Heart left ventricle (tissue), 16 donors: ENCODE measurements around the gene GABPB1. TPM values are rescaled to one million over a fixed set of nuclear protein-coding genes. Genes with fewer than 3 reads are reported as not detected.
A peak's percentile ranks its signal among the peaks of the same experiment; 100 is the strongest.

Experiments used
- ATAC-seq, 4 donors: fragments of 200-7000 bp; cut with Tn5 transposase; one replicate each; pipeline ENCODE4 v1.9.1; 2020 to 2022; ENCODE audit warnings: moderate library complexity in 4 of 4, mild to moderate bottlenecking in 3 of 4, moderate number of reproducible peaks in 1 of 4
- DNase-seq, 5 donors: peaks; one replicate each; pipeline ENCODE4 v3.0.0-alpha.2; 2020
- H3K27ac ChIP-seq, 12 donors: fragments of 200-600 bp; sonication (generic) in 4 of 12; one replicate each; pipeline versions ENCODE4 v1.5.0 to v1.8.0; 2016 to 2022; ENCODE audit warnings: mild to moderate bottlenecking in 2 of 12
- H3K27me3 ChIP-seq, 9 donors: fragments of 200-600 bp; sonication (generic) in 2 of 9; one replicate each; pipeline versions ENCODE4 v1.5.1 to v1.8.0; 2016 to 2022; ENCODE audit warnings: mild to moderate bottlenecking in 3 of 9
- H3K36me3 ChIP-seq, 9 donors: fragments of 200-600 bp; sonication (generic) in 2 of 9; one replicate each; pipeline versions ENCODE4 v1.5.0 to v1.8.0; 2018 to 2022; ENCODE audit warnings: mild to moderate bottlenecking in 2 of 9
- H3K4me1 ChIP-seq, 12 donors: fragments of 200-600 bp; sonication (generic) in 4 of 12; one replicate each; pipeline versions ENCODE4 v1.5.0 to v1.8.0; 2016 to 2022; ENCODE audit warnings: mild to moderate bottlenecking in 3 of 12
- H3K4me3 ChIP-seq, 12 donors: fragments of 200-600 bp; sonication (generic) in 4 of 12; one replicate each; pipeline versions ENCODE4 v1.5.0 to v1.8.0; 2017 to 2022; ENCODE audit warnings: mild to moderate bottlenecking in 9 of 12, moderate library complexity in 4 of 12
- H3K9me3 ChIP-seq, 12 donors: fragments of 200-600 bp; sonication (generic) in 4 of 12; one replicate each; pipeline versions ENCODE4 v1.5.0 to v1.8.0; 2016 to 2022; ENCODE audit warnings: mild to moderate bottlenecking in 1 of 12
- CTCF ChIP-seq, 12 donors: fragments of 200-600 bp; sonication (generic) in 4 of 12; IDR thresholded peaks; one replicate each; pipeline versions ENCODE4 v1.5.0 to v1.8.0; 2018 to 2022; ENCODE audit warnings: antibody characterized with exemption in 12 of 12, mild to moderate bottlenecking in 5 of 12
- POLR2A ChIP-seq, 2 donors: fragments of 450-650 bp; IDR thresholded peaks; one replicate each; pipeline ENCODE4 v1.6.1; 2017; ENCODE audit warnings: antibody characterized with exemption in 2 of 2, mild to moderate bottlenecking in 2 of 2, moderate library complexity in 2 of 2
- WGBS, 4 donors: extraction: QIAGEN DNeasy Blood & Tissue Kit in 2 of 4; methylation state at CpG; one replicate each; pipeline versions ENCODE4 v1.1.5 to v1.1.7; 2013 to 2018; 5-methylcytosine and 5-hydroxymethylcytosine counted together
- intact Hi-C, 10 donors: fragments of 100-400 bp; cut with DNase I; formaldehyde crosslinking; loops; one replicate each; pipeline versions ENCODE4 v1.11.1 to v1.14.2; 2022
- polyA plus RNA-seq, 2 donors: library from polyadenylated mRNA; stranded (reverse); fragments of 200-250 nt; gene quantifications; one replicate each; pipeline ENCODE4 v1.2.3, GENCODE V29; 2013
- total RNA-seq, 9 donors: library from RNA; depleted of rRNA in 2 of 9; stranded (reverse); fragments of >200 nt in 2 of 9; fragmentation: NEBNext Ultra II Directional in 3 of 9; extraction: Animal tissue kit (Norgen Biotek cat#: 25700) in 3 of 9; gene quantifications; one replicate each; pipeline versions ENCODE4 v1.1.0 to v1.2.4, GENCODE V29; 2016 to 2023
- donor health status: ischemic (EF 13 %, LVEDD 7.1; RV severe dilation, severe dysfunction).
- donor health status: healthy with polysubstance abuse.
- donor health status: DM: no; HTN: yes; CAD: no.
- donor health status: DM: no; HTN: no; CAD: no.
- donor health status: ischemic (EF 25% LVEDD 6.9; RV normal size, moderate dysfunction).
- donor health status: ischemic (EF 25% LVEDD 5.7; RV mildly dilated, moderate dysfunction).
- donor health status: healthy.
- donor health status: DM: yes; HTN: yes; CAD: no.
- donor health status: ischemic (EF 35%, LVEDD 5.7; RV mildly dilated, moderate dysfunction).
- donor health status: nonischemic (EF 11% LVEDD 7.7; RV severe dilation, severe dysfunction).
- donor health status: DM: yes; HTN: yes; CAD: no.
- donor health status: PGD.
- donor health status: ischemic (EF 29% LVEDD 5.4; RV normal size, mild dysfunction).
- donor health status: nonischemic (EF 23%, LVEDD 6.1; RV moderate dilation, normal function).

Gene GABPB1
- total and polyA plus RNA-seq, 11 donors, result 3.6 to 14.2 (median 9.6) TPM

- peak in 3 of 4 donors; percentile 4 to 30 (median 16) for ATAC-seq
- intact Hi-C loops, result loop anchor here in 4 of 10 donors (1.0 to 10.0 kb wide), 4 partner anchors 67 to 549 kb away; partner anchors contain the start of genes USP8 (in 4 of the 4) and AP4E1 (in 1 of the 4)
- peaks cover 5 to 55% (median 40%) of the 10 kb centered on the region in 12 donors for H3K4me1 ChIP-seq
- H3K27ac ChIP-seq, result peak overlapping the region; percentile 97 to 100 (median 99)
- 0 to 1% (median 1%) methylated on average over 7 to 8 of the region's 8 CpGs for WGBS, 4 donors
- TF ChIP-seq POLR2A (IDR thresholded peaks at IDR 0.05) (no peak), CTCF (IDR thresholded peaks at IDR 0.05) (no peak)
- H3K36me3 ChIP-seq, result peaks cover 0 to 33% (median 3%) of the 10 kb centered on the region in 9 donors
- no peak for DNase-seq
- no peaks in the 10 kb centered on the region for H3K9me3 ChIP-seq
- H3K4me3 ChIP-seq, result peak overlapping the region; percentile 87 to 99 (median 94)
- no peaks in the 10 kb centered on the region for H3K27me3 ChIP-seq
Observed at GRCh38 chr15:50355619-50355905, 564 bp upstream of the GABPB1 start.

GRCh38 chr15:50353975-50354837 lies 792 bp downstream of the GABPB1 start:
- peak; percentile 36 to 72 (median 46) for DNase-seq
- H3K4me1 ChIP-seq, result peaks cover 8 to 68% (median 52%) of the 10 kb centered on the region in 12 donors
- intact Hi-C loops, result loop anchor here in 3 of 10 donors (2.0 to 10.0 kb wide), 2 partner anchors 71 to 551 kb away; partner anchors contain the start of genes USP8 (in 2 of the 3) and AP4E1 (in 1 of the 3)
- no peaks in the 10 kb centered on the region for H3K27me3 ChIP-seq
- H3K4me3 ChIP-seq, result peak overlapping the region; percentile 87 to 99 (median 94)
- peak overlapping the region; percentile 97 to 100 (median 99) for H3K27ac ChIP-seq
- peak in 1 of 2 donors; percentile 52 for TF ChIP-seq POLR2A (IDR thresholded peaks at IDR 0.05)
- no peak for TF ChIP-seq CTCF (IDR thresholded peaks at IDR 0.05)
- 0 to 2% (median 1%) methylated on average over 21 to 79 of the region's 79 CpGs for WGBS, 4 donors
- peak; percentile 17 to 51 (median 49) for ATAC-seq
- peaks cover 0 to 20% (median 0%) of the 10 kb centered on the region in 9 donors for H3K36me3 ChIP-seq
- H3K9me3 ChIP-seq, result no peaks in the 10 kb centered on the region

- H3K36me3 ChIP-seq, result peaks cover 0 to 12% (median 0%) of the 10 kb centered on the region in 9 donors
- intact Hi-C loops, result loop anchor here in 2 of 10 donors (2.0 to 10.0 kb wide), 2 partner anchors 71 to 551 kb away; partner anchors contain the start of genes AP4E1 (in 1 of the 2) and USP8 (in 1 of the 2)
- ATAC-seq, result peak in 3 of 4 donors; percentile 21 to 29 (median 24)
- DNase-seq, result no peak
- H3K27me3 ChIP-seq, result no peaks in the 10 kb centered on the region
- H3K4me1 ChIP-seq, result peaks cover 8 to 68% (median 59%) of the 10 kb centered on the region in 12 donors
- H3K9me3 ChIP-seq, result no peaks in the 10 kb centered on the region
- TF ChIP-seq CTCF (IDR thresholded peaks at IDR 0.05) (no peak), POLR2A (IDR thresholded peaks at IDR 0.05) (no peak)
- 1 to 3% (median 1%) methylated on average over 6 of the region's 6 CpGs for WGBS, 4 donors
- H3K4me3 ChIP-seq, result peak overlapping the region; percentile 87 to 99 (median 94)
- H3K27ac ChIP-seq, result peak overlapping the region; percentile 16 to 100 (median 98)
Observed at GRCh38 chr15:50353251-50353974, 1.6 kb downstream of the GABPB1 start.
